DOHH2 (cell line): ENCODE results near the gene EYA2.

Experiments used
- EZH2phosphoT487 ChIP-seq: fragments of 200-600 bp; sonication (generic); IDR thresholded peaks from 2 replicates; pipeline ENCODE4 v1.6.1; 2017; ENCODE audit warnings: borderline replicate concordance, mild to moderate bottlenecking, antibody characterized with exemption, low read length, moderate library complexity, mixed read lengths
- TF ChIP-seq, protein P1 (sequence below): fragments of 200-600 bp; sonication (generic); IDR thresholded peaks from one replicate; pipeline ENCODE4 v1.5.1; 2014; ENCODE audit warnings: antibody characterized with exemption, mild to moderate bottlenecking, low read depth, low read length; ENCODE audit not compliant: poor library complexity, severe bottlenecking

DNA sequence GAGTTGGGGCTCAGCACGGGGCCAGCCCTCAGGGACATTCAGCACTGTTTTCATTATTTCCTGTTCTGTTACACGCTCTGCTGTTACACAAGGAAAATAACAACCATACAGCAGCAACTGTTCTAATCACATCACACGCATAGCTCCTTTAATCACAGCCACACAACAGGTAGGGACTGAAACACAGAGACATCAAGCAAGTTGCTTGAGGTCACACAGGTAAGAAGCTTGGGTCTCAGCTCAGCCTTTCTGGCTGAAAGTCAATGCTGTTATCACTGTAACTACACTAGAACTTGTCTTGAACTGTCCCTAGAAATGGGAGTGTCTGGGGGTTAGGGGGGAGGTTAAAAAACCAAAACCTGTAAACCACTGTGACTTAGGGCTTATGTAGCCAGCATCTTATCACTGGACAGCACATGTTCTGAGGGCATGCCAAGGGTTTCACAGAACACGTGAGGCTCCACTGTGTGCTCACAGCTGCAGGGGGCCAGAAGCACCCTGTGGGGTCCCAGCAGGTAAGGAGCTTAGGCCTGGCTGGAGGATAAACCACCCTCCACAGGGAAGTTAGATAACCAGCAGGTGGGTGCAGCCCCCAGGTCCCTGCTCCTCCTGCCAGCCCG, 146.0 kb downstream of the EYA2 start:
- no peak for TF ChIP-seq EZH2phosphoT487
- TF ChIP-seq, protein P1, sequence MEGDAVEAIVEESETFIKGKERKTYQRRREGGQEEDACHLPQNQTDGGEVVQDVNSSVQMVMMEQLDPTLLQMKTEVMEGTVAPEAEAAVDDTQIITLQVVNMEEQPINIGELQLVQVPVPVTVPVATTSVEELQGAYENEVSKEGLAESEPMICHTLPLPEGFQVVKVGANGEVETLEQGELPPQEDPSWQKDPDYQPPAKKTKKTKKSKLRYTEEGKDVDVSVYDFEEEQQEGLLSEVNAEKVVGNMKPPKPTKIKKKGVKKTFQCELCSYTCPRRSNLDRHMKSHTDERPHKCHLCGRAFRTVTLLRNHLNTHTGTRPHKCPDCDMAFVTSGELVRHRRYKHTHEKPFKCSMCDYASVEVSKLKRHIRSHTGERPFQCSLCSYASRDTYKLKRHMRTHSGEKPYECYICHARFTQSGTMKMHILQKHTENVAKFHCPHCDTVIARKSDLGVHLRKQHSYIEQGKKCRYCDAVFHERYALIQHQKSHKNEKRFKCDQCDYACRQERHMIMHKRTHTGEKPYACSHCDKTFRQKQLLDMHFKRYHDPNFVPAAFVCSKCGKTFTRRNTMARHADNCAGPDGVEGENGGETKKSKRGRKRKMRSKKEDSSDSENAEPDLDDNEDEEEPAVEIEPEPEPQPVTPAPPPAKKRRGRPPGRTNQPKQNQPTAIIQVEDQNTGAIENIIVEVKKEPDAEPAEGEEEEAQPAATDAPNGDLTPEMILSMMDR: no peak
